WTC11 (cell line): ENCODE data around the gene ZNG1B.
"Not testable (repeated sequence)": the region's sequence is repeated elsewhere in the genome, so short reads cannot be mapped to it uniquely, and the experiment has no call there.

Experiments used
- CTCF ChIP-seq: fragments of 200-600 bp; IDR thresholded peaks from 2 replicates; pipeline ENCODE4 v1.8.0; 2022; ENCODE audit warnings: antibody characterized with exemption
- E2F1 ChIP-seq: sonication (generic); formaldehyde crosslinking; IDR thresholded peaks from 2 replicates; pipeline ENCODE4 v1.8.0; 2022; ENCODE audit warnings: mild to moderate bottlenecking, missing genetic modification reagents
- NFE2L1 ChIP-seq: sonication (generic); formaldehyde crosslinking; IDR thresholded peaks from 2 replicates; pipeline ENCODE4 v1.8.1; 2023; ENCODE audit warnings: missing genetic modification reagents
- NR2C2 ChIP-seq: sonication (generic); formaldehyde crosslinking; IDR thresholded peaks from 2 replicates; pipeline ENCODE4 v1.8.0; 2022; ENCODE audit warnings: mild to moderate bottlenecking, missing genetic modification reagents
- USF1 ChIP-seq: sonication (generic); formaldehyde crosslinking; IDR thresholded peaks from 2 replicates; pipeline ENCODE4 v1.8.0; 2022; ENCODE audit warnings: mild to moderate bottlenecking, missing genetic modification reagents

GRCh38 chr2:113412774-113413173 is 24.7 kb upstream of the ZNG1B start:
- not testable (repeated sequence) for TF ChIP-seq CTCF; USF1; NR2C2 (CRISPR knock-in tag); E2F1 (CRISPR knock-in tag); NFE2L1 (CRISPR knock-in tag)
